SK-N-SH (cell line): ENCODE data around the gene AHRR. TPM values are rescaled to one million over a fixed set of nuclear protein-coding genes. Genes with fewer than 3 reads are reported as not detected.

Experiments
- CTCF ChIA-PET: fragments of 300-600, 350-600 bp; formaldehyde crosslinking; extraction: SDS; loops from one replicate; lab custom pipeline; 2021; lab: Yijun Ruan, JAX
- POLR2A ChIA-PET: fragments of 350-600 bp; sonication (Branson Sonifier 250); formaldehyde crosslinking; extraction: SDS; loops from one replicate; lab custom pipeline; 2020; ENCODE audit warnings: antibody characterized with exemption, inconsistent platforms; lab: Yijun Ruan, JAX
- DNase-seq: peaks from one replicate; pipeline ENCODE4 v3.0.0; 2012
- H2AFZ ChIP-seq: fragments of 200-600 bp; sonication (generic); 2 replicates; pipeline ENCODE4 v1.8.1; 2016; ENCODE audit warnings: antibody characterized with exemption, mild to moderate bottlenecking, low read depth
- H3F3A ChIP-seq: fragments of 200-600 bp; sonication (generic); replicated peaks from 2 replicates; pipeline ENCODE3; 2016; ENCODE audit warnings: antibody characterized with exemption, mild to moderate bottlenecking; ENCODE audit not compliant: insufficient read depth
- H3K27ac ChIP-seq, 2 experiments: fragments of 200-500 bp in 1 of 2; fragments of 200-600 bp in 1 of 2; sonication (Bioruptor generic) in 1 of 2; sonication (generic), shearing (Covaris generic) in 1 of 2; 2 replicates each; pipeline versions ENCODE4 v1.5.1 to v1.6.1; 2014 to 2016; ENCODE audit warnings: low read depth in 2 of 2, inconsistent platforms in 1 of 2, low read length in 1 of 2, mild to moderate bottlenecking in 1 of 2, mixed read lengths in 1 of 2
- H3K27me3 ChIP-seq: fragments of 200-600 bp; sonication (generic), shearing (Covaris generic); 2 replicates; pipeline ENCODE4 v1.6.1; 2016; ENCODE audit warnings: mixed run types; ENCODE audit not compliant: insufficient read depth
- H3K36me3 ChIP-seq, 2 experiments: fragments of 200-500 bp in 1 of 2; fragments of 200-600 bp in 1 of 2; sonication (Bioruptor generic) in 1 of 2; sonication (generic) in 1 of 2; replicated peaks in 1 of 2; 2 replicates each; pipeline versions ENCODE3 to v1.5.1; 2014 to 2016; ENCODE audit warnings: low read length in 1 of 2, mild to moderate bottlenecking in 1 of 2; ENCODE audit not compliant: insufficient read depth in 2 of 2, control insufficient read depth in 1 of 2
- H3K4me1 ChIP-seq, 2 experiments: fragments of 200-500 bp in 1 of 2; fragments of 200-600 bp in 1 of 2; sonication (Bioruptor generic) in 1 of 2; sonication (generic), shearing (Covaris generic) in 1 of 2; 2 replicates each; pipeline versions ENCODE4 v1.5.1 to v1.6.1; 2014 to 2016; ENCODE audit warnings: low read depth in 1 of 2, low read length in 1 of 2, mixed run types in 1 of 2; ENCODE audit not compliant: insufficient read depth in 2 of 2, control insufficient read depth in 1 of 2
- H3K4me2 ChIP-seq: fragments of 200-600 bp; sonication (generic), shearing (Covaris generic); 2 replicates; pipeline ENCODE4 v1.6.1; 2017; ENCODE audit warnings: mixed run types
- H3K4me3 ChIP-seq, 2 experiments: fragments of 200-500 bp in 1 of 2; fragments of 200-600 bp in 1 of 2; sonication (Bioruptor generic) in 1 of 2; sonication (generic), shearing (Covaris generic) in 1 of 2; 2 replicates each; pipeline versions ENCODE4 v1.5.1 to v1.8.1; 2014 to 2016; ENCODE audit warnings: low read depth in 2 of 2, inconsistent platforms in 1 of 2, low read length in 1 of 2, mild to moderate bottlenecking in 1 of 2, mixed read lengths in 1 of 2, moderate library complexity in 1 of 2
- H3K79me2 ChIP-seq: fragments of 200-600 bp; sonication (generic); 2 replicates; pipeline ENCODE4 v1.8.1; 2017; ENCODE audit warnings: mild to moderate bottlenecking; ENCODE audit not compliant: insufficient read depth
- H3K9ac ChIP-seq: fragments of 200-600 bp; sonication (generic); 2 replicates; pipeline ENCODE4 v1.6.1; 2017; ENCODE audit warnings: mixed run types
- H3K9me2 ChIP-seq: fragments of 200-600 bp; sonication (generic); 2 replicates; pipeline ENCODE4 v1.6.1; 2017; ENCODE audit warnings: mixed run types
- H3K9me3 ChIP-seq: fragments of 200-600 bp; sonication (generic); 2 replicates; pipeline ENCODE4 v1.6.1; 2017; ENCODE audit warnings: mixed run types, mild to moderate bottlenecking, moderate library complexity
- H4K20me1 ChIP-seq: fragments of 200-600 bp; sonication (generic); 2 replicates; pipeline ENCODE4 v1.6.1; 2017; ENCODE audit warnings: mild to moderate bottlenecking, mixed run types; ENCODE audit not compliant: insufficient read depth
- CTCF ChIP-seq: fragments of 200-600 bp; sonication (generic); IDR thresholded peaks from 2 replicates; pipeline ENCODE4 v1.6.1; 2017; ENCODE audit warnings: antibody characterized with exemption, mild to moderate bottlenecking, moderate library complexity
- FOXM1 ChIP-seq: IDR thresholded peaks from 2 replicates; pipeline ENCODE4 v1.4.0; 2012; ENCODE audit warnings: low read depth, mild to moderate bottlenecking
- GATA2 ChIP-seq: sonication (generic); formaldehyde crosslinking; IDR thresholded peaks from 2 replicates; pipeline ENCODE4 v1.5.0; 2020; ENCODE audit warnings: mild to moderate bottlenecking, missing genetic modification reagents
- USF2 ChIP-seq: fragments of 150-350 bp; IDR thresholded peaks from 2 replicates; pipeline ENCODE4 v1.6.1; 2017; ENCODE audit warnings: antibody characterized with exemption, low read length, low read depth, borderline replicate concordance
- YY1 ChIP-seq: IDR thresholded peaks from 2 replicates; pipeline ENCODE4 v1.4.0; 2012; ENCODE audit warnings: low read depth, mild to moderate bottlenecking
- ZBTB33 ChIP-seq: IDR thresholded peaks from 2 replicates; pipeline ENCODE4 v1.4.0; 2012; ENCODE audit warnings: low read depth, borderline replicate concordance
- WGBS: methylation state at CpG from one replicate; pipeline ENCODE4 v1.1.6; 2017; ENCODE audit warnings: low lambda C conversion rate; 5-methylcytosine and 5-hydroxymethylcytosine counted together
- polyA plus RNA-seq, 3 experiments: library from polyadenylated mRNA; depleted of rRNA; stranded (reverse); fragments of >200 nt; gene quantifications; 2 replicates each; pipeline ENCODE4 v1.2.3, GENCODE V29; 2012
- TF ChIP-seq, protein P1 (sequence below): IDR thresholded peaks from 2 replicates; pipeline ENCODE4 v1.6.1; 2012; ENCODE audit warnings: mild to moderate bottlenecking, low read depth, low read length, moderate library complexity

AHRR gene
- polyA plus RNA-seq, 1 of the 3 experiments (the other 2 are of a cell fraction) = 0.71 TPM

DNA sequence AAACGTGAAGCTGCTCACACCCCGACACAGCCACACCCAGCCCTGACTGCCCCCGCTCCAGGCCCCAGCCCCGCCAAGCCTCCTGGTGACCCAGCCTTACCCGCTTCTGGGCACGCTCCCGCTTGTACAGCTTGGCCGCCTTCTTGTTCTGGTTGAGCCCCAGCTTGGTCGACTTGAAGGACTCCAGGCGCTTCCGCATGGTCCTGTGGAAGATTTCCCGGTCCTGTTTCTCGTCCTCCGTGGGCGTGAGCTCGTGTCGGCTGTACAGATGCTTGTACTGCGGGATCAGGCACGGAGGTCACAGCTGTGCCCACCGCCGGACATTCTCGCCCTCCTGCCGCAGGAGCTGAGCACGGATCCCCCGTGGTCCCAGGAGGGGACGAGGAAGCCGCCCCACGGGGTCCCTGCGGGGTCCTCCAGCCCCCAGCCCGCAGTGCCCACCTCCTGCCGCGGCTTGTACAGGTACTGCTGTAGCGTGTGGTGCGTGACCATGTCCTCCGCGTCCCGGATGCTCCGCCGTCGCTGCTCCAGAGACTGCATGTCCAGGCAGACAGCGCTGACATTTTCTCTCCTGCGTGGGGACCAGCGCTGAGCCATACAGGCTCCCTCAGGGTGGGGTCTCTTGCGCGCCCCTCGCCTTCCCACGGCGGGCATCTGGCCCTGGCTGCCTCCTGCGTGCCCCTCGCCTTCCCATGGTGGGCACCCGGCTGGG is 154.7 kb downstream of the AHRR start:
- H3K27me3 ChIP-seq = no peaks in the 10 kb centered on the region
- no peak overlapping the region for H2AFZ ChIP-seq
- ChIA-PET POLR2A (no interaction called here), CTCF (interaction anchor here (1.1 kb wide), 1 partner anchor 30 kb away, joined by 3 read pairs; no protein-coding TSS in a partner anchor)
- H3K9ac ChIP-seq = no peak overlapping the region
- TF ChIP-seq, protein P1, sequence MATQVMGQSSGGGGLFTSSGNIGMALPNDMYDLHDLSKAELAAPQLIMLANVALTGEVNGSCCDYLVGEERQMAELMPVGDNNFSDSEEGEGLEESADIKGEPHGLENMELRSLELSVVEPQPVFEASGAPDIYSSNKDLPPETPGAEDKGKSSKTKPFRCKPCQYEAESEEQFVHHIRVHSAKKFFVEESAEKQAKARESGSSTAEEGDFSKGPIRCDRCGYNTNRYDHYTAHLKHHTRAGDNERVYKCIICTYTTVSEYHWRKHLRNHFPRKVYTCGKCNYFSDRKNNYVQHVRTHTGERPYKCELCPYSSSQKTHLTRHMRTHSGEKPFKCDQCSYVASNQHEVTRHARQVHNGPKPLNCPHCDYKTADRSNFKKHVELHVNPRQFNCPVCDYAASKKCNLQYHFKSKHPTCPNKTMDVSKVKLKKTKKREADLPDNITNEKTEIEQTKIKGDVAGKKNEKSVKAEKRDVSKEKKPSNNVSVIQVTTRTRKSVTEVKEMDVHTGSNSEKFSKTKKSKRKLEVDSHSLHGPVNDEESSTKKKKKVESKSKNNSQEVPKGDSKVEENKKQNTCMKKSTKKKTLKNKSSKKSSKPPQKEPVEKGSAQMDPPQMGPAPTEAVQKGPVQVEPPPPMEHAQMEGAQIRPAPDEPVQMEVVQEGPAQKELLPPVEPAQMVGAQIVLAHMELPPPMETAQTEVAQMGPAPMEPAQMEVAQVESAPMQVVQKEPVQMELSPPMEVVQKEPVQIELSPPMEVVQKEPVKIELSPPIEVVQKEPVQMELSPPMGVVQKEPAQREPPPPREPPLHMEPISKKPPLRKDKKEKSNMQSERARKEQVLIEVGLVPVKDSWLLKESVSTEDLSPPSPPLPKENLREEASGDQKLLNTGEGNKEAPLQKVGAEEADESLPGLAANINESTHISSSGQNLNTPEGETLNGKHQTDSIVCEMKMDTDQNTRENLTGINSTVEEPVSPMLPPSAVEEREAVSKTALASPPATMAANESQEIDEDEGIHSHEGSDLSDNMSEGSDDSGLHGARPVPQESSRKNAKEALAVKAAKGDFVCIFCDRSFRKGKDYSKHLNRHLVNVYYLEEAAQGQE = no peak
- no peak for TF ChIP-seq ZBTB33
- TF ChIP-seq USF2 = no peak
- TF ChIP-seq FOXM1 = no peak
- no peak for TF ChIP-seq CTCF
- no peak for TF ChIP-seq GATA2 (CRISPR knock-in tag)
- TF ChIP-seq YY1 = no peak
- TF ChIP-seq, all 33 proteins: peak for 0
- Histone ChIP-seq H4K20me1 (peaks cover 6% of the 10 kb centered on the region), H3K9me2 (no peaks in the 10 kb centered on the region), H3K4me3 (no peak overlapping the region), H3K27ac (no peak overlapping the region), H3K4me1 (peaks cover 0 to 17% of the 10 kb centered on the region in 2 experiments; a peak in 1 of 4 replicates), H3K79me2 (peaks cover 9% of the 10 kb centered on the region; the same call in 1 of the 2 replicates), H3K36me3 (no peaks in the 10 kb centered on the region), H3K4me2 (no peak overlapping the region), H3K9me3 (no peaks in the 10 kb centered on the region), H3F3A (no peaks in the 10 kb centered on the region)
- DNase-seq = no peak
- 76% methylated on average over 32 of the region's 51 CpGs for WGBS
